Left lung (tissue), 10 donors: ENCODE data around the gene TET2. TPM values are rescaled to one million over a fixed set of nuclear protein-coding genes. Genes with fewer than 3 reads are reported as not detected.

ENCODE experiments used
- ATAC-seq: fragments of 200-7000 bp; cut with Tn5 transposase; one replicate; pipeline ENCODE4 v1.9.1; 2020; ENCODE audit warnings: moderate library complexity
- DNase-seq, 4 donors: peaks; one replicate each; pipeline ENCODE4 v3.0.0-alpha.2; 2013 to 2020
- H3K27ac ChIP-seq, 2 donors: fragments of 200-600 bp; sonication (generic) in 1 of 2; one replicate each; pipeline versions ENCODE4 v1.5.0 to v1.8.0; 2020 to 2021
- H3K27me3 ChIP-seq, 2 donors: fragments of 200-600 bp; sonication (generic) in 1 of 2; one replicate each; pipeline versions ENCODE4 v1.5.0 to v1.8.0; 2020 to 2021
- H3K36me3 ChIP-seq, 2 donors: fragments of 200-600 bp; sonication (generic) in 1 of 2; one replicate each; pipeline versions ENCODE4 v1.5.0 to v1.8.0; 2020 to 2021
- H3K4me1 ChIP-seq, 2 donors: fragments of 200-600 bp; one replicate each; pipeline ENCODE4 v1.8.0; 2021
- H3K4me3 ChIP-seq, 2 donors: fragments of 200-600 bp; sonication (generic) in 1 of 2; one replicate each; pipeline versions ENCODE4 v1.5.0 to v1.8.0; 2020 to 2021; ENCODE audit warnings: mild to moderate bottlenecking in 1 of 2
- H3K9me3 ChIP-seq, 2 donors: fragments of 200-600 bp; sonication (generic) in 1 of 2; one replicate each; pipeline versions ENCODE4 v1.5.0 to v1.8.0; 2020 to 2021
- intact Hi-C, 2 donors: fragments of 100-400 bp; cut with DNase I; formaldehyde crosslinking; loops; one replicate each; pipeline versions ENCODE4 v1.11.2 to v1.14.2; 2022
- polyA plus RNA-seq, 6 donors: library from polyadenylated mRNA; unstranded; fragments of 120-200 nt; gene quantifications; one replicate each; pipeline ENCODE4 v1.2.1, GENCODE V29; 2013; ENCODE audit not compliant: insufficient read length in 6 of 6
- total RNA-seq, 2 donors: library from RNA; stranded (reverse); fragmentation: NEBNext Ultra II Directional; extraction: Animal tissue kit (Norgen Biotek cat#: 25700); gene quantifications; one replicate each; pipeline ENCODE4 v1.2.1, GENCODE V29; 2021
- TF ChIP-seq, protein P1 (sequence below), 2 donors: fragments of 200-600 bp; sonication (generic) in 1 of 2; IDR thresholded peaks; one replicate each; pipeline versions ENCODE4 v1.5.0 to v1.8.0; 2021; ENCODE audit warnings: antibody characterized with exemption in 2 of 2
- donor health status: DM: no; HTN: yes; CAD: no.
- donor health status: DM: no; HTN: no; CAD: no.

The TET2 gene
- total and polyA plus RNA-seq, 8 donors = 19.1 to 48.4 (median 41.5) TPM

DNA sequence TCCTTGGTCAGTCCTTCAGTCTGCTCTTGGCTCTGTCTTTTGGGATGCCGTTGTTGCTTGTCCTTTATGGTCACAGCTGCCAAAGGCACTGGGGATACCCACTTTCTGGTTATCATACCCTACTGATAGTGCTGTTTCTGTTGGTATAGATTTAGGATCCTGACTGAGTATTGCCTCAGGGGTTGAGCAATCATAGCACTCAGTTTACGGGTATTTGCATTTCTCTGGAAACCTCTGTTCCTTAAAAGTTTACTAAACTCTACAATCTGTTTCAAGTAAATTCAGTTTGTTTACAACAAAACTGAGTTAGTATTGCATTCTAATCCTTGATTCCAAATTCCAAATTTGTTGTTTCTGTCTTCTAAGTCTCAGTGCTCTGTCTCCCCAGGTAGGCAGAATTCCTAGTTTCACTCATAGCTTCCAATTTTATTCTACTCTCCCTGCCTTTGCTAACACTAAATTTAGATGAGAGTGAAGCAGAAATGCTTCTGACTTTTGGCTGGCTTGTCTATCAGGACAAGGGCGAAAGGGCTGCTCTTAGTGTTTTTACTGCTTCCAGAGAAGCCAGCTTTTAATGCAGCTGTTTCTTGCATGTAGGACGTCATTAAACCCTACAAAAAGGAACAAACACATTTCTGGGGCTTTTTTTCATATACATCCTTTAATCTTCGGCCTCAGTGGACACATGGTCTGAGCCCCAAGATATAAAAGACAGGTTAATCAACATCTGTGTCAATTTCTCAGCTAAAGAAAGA is 17.2 kb upstream of the TET2 start:
- TF ChIP-seq, protein P1, sequence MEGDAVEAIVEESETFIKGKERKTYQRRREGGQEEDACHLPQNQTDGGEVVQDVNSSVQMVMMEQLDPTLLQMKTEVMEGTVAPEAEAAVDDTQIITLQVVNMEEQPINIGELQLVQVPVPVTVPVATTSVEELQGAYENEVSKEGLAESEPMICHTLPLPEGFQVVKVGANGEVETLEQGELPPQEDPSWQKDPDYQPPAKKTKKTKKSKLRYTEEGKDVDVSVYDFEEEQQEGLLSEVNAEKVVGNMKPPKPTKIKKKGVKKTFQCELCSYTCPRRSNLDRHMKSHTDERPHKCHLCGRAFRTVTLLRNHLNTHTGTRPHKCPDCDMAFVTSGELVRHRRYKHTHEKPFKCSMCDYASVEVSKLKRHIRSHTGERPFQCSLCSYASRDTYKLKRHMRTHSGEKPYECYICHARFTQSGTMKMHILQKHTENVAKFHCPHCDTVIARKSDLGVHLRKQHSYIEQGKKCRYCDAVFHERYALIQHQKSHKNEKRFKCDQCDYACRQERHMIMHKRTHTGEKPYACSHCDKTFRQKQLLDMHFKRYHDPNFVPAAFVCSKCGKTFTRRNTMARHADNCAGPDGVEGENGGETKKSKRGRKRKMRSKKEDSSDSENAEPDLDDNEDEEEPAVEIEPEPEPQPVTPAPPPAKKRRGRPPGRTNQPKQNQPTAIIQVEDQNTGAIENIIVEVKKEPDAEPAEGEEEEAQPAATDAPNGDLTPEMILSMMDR (IDR thresholded peaks at IDR 0.05) = no peak
- no peaks in the 10 kb centered on the region for H3K36me3 ChIP-seq
- H3K4me1 ChIP-seq = peaks cover 0 to 30% of the 10 kb centered on the region in 2 donors
- peak in 2 of 4 donors; percentile 70 to 72 for DNase-seq
- no peak overlapping the region for H3K4me3 ChIP-seq
- no peaks in the 10 kb centered on the region for H3K27me3 ChIP-seq
- intact Hi-C loops = no loop called here
- no peak for ATAC-seq
- H3K27ac ChIP-seq = no peak overlapping the region
- H3K9me3 ChIP-seq = no peaks in the 10 kb centered on the region

GRCh38 chr4:105130945-105131344 is 15.7 kb upstream of the TET2 start:
- peaks cover 0 to 37% of the 10 kb centered on the region in 2 donors for H3K4me1 ChIP-seq
- H3K27me3 ChIP-seq = no peaks in the 10 kb centered on the region
- DNase-seq = no peak
- ATAC-seq = peak; percentile 15
- no peak overlapping the region for H3K4me3 ChIP-seq
- TF ChIP-seq, protein P1 (IDR thresholded peaks at IDR 0.05) = no peak
- intact Hi-C loops = no loop called here
- no peaks in the 10 kb centered on the region for H3K36me3 ChIP-seq
- H3K9me3 ChIP-seq = no peaks in the 10 kb centered on the region
- no peak overlapping the region for H3K27ac ChIP-seq

DNA sequence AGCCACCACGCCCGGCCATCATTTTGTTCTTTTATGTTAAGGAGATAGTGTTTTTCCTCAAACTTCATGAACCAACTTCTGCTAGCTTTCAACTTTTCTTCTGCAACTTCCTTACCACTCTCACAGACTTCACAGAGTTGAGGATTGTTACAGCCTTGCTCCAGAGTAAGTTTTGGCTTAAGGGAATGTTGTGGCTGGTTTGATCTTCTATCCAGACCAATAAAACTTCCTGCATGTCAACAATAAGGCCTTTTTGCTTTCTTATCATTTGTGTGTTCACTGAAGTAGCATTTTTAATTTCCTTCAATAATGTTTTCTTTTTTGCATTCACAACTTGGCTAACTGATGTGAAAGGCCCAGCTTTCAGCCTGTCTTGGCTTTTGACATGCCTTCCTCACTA is 12.7 kb upstream of the TET2 start:
- ATAC-seq (no peak), DNase-seq (no peak)
- Histone ChIP-seq H3K27me3 (no peaks in the 10 kb centered on the region), H3K36me3 (no peaks in the 10 kb centered on the region), H3K4me3 (no peak overlapping the region), H3K9me3 (no peaks in the 10 kb centered on the region), H3K4me1 (peaks cover 0 to 40% of the 10 kb centered on the region in 2 donors), H3K27ac (no peak overlapping the region)
- TF ChIP-seq, protein P1 (IDR thresholded peaks at IDR 0.05) = no peak
- intact Hi-C loops = no loop called here

- no peaks in the 10 kb centered on the region for H3K9me3 ChIP-seq
- H3K36me3 ChIP-seq = no peaks in the 10 kb centered on the region
- TF ChIP-seq, protein P1 (IDR thresholded peaks at IDR 0.05) = no peak
- no peak overlapping the region for H3K27ac ChIP-seq
- ATAC-seq = no peak
- DNase-seq = no peak
- no peak overlapping the region for H3K4me3 ChIP-seq
- H3K27me3 ChIP-seq = no peaks in the 10 kb centered on the region
- intact Hi-C loops = no loop called here
- H3K4me1 ChIP-seq = peaks cover 0 to 30% of the 10 kb centered on the region in 2 donors
Observed at GRCh38 chr4:105135785-105136184, 10.9 kb upstream of the TET2 start.

DNA sequence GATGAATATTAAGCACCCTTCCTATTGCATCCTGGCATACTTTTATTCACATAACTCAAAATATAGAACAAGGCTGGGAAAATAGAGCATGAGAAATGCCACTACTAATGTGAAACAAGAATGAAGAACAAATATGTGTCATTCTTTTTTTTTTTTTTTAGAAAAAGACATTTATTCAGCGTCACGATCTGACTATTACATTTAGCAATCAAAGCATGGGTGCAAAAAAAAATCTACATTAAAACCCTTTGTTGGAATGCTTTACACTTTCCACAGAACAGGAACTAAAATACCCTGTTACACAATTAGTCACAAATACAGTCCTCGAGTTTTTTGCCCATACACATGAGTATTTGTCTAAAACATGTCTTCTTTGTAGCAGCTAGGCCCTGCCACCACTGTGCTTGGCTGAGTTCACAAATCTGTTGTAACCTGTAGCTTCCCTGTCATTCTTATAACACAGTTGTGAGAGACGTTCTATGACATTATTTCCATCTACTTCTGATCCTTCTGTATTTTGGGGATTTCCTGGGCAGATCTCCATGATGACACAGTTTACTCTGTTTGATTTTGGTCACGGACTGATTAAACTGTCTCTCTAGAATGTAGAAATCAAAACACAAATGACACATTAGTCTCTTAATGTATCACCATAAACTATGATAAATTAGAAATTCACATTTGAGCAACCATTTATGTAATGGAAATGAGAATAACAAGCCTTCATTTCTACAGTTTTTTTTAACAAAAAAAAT is 9.4 kb upstream of the TET2 start:
- intact Hi-C loops = no loop called here
- no peaks in the 10 kb centered on the region for H3K9me3 ChIP-seq
- H3K27me3 ChIP-seq = no peaks in the 10 kb centered on the region
- peak overlapping the region in 1 of 2 donors; percentile 14 for H3K27ac ChIP-seq
- no peak overlapping the region for H3K4me3 ChIP-seq
- no peaks in the 10 kb centered on the region for H3K36me3 ChIP-seq
- peaks cover 0 to 32% of the 10 kb centered on the region in 2 donors for H3K4me1 ChIP-seq
- TF ChIP-seq, protein P1 (IDR thresholded peaks at IDR 0.05) = no peak
- DNase-seq = no peak
- ATAC-seq = no peak
